ENCODE data around the gene ATP6V0C.

DNA sequence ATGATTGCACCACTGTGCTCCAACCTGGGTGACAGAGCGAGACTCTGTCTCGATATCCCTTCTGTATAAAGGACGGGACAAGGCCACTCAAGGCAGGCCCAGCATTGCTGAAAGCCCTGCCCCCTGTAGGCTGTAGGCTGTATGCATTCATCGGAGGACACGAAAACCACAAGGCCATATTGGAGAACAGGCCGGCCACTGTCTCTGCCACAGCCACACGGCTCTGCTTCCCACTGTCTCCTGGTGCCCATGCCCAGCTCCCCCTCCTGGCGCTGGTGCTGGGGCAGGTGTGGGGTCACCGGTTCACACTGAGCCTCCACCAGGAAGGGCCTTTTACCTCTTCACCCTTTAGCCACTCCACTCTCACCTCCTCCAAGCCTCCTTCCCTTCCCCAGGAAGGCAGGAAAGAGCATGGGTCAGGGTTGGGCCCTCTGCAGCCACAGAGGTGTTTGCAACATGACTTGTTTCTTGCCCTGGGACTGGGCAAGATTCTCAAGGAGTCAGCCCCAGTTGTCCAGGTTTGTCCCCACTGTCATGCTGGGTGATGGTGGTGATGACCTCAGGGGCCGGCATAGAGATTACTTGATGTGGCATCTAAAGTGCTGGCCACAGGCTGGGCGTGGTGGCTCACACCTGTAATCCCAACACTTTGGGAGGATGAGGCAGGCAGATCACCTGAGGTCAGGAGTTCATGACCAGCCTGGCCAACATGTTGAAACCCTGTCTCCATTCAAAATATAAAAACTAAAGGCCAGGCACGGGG, 47.9 kb upstream of the ATP6V0C start:
- no peak for TF ChIP-seq EZH2 (IDR thresholded peaks at IDR 0.05; ENCODE audit: borderline replicate concordance, insufficient read depth, low read depth, low read length, poor library complexity, severe bottlenecking)
- TF ChIP-seq, protein P1, sequence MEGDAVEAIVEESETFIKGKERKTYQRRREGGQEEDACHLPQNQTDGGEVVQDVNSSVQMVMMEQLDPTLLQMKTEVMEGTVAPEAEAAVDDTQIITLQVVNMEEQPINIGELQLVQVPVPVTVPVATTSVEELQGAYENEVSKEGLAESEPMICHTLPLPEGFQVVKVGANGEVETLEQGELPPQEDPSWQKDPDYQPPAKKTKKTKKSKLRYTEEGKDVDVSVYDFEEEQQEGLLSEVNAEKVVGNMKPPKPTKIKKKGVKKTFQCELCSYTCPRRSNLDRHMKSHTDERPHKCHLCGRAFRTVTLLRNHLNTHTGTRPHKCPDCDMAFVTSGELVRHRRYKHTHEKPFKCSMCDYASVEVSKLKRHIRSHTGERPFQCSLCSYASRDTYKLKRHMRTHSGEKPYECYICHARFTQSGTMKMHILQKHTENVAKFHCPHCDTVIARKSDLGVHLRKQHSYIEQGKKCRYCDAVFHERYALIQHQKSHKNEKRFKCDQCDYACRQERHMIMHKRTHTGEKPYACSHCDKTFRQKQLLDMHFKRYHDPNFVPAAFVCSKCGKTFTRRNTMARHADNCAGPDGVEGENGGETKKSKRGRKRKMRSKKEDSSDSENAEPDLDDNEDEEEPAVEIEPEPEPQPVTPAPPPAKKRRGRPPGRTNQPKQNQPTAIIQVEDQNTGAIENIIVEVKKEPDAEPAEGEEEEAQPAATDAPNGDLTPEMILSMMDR (IDR thresholded peaks at IDR 0.05), result peak; percentile 19
